ENCODE data around the gene TIGAR. TPM values are rescaled to one million over a fixed set of nuclear protein-coding genes. Genes with fewer than 3 reads are reported as not detected.

Gene TIGAR
- total RNA-seq, 1 experiment from 2014 or later = 27.5 TPM

- no peak overlapping the region for H3K14ac ChIP-seq (ENCODE audit: insufficient read depth, low read length)
- no peaks in the 10 kb centered on the region for H3K9me3 ChIP-seq (ENCODE audit: control insufficient read depth, low read depth, low read length)
- no peak overlapping the region for H3K56ac ChIP-seq (ENCODE audit: insufficient read length, low read depth, low read length)
- no peak overlapping the region for H2AFZ ChIP-seq (ENCODE audit: low read length)
- no peak overlapping the region for H2BK15ac ChIP-seq (ENCODE audit: low read depth, low read length)
- H2BK12ac ChIP-seq (ENCODE audit: insufficient read length, low read depth, low read length) = no peak overlapping the region
- no peak overlapping the region for H4K91ac ChIP-seq (ENCODE audit: insufficient read length, low read depth, low read length)
- peaks cover 2 to 3% of the 10 kb centered on the region in 2 experiments; a peak in 1 of 5 replicates for H3K9me3 Mint-ChIP-seq
- no peak overlapping the region for H3K23ac ChIP-seq (ENCODE audit: insufficient read length, low read depth, low read length)
- peaks cover 4% of the 10 kb centered on the region for H4K20me1 ChIP-seq (ENCODE audit: control insufficient read depth, insufficient read depth, insufficient read length)
- DNase-seq = peak; percentile 96
- H3K9ac ChIP-seq (ENCODE audit: extremely low read depth, insufficient read length, low read length) = no peak overlapping the region
- TF ChIP-seq, protein P1, sequence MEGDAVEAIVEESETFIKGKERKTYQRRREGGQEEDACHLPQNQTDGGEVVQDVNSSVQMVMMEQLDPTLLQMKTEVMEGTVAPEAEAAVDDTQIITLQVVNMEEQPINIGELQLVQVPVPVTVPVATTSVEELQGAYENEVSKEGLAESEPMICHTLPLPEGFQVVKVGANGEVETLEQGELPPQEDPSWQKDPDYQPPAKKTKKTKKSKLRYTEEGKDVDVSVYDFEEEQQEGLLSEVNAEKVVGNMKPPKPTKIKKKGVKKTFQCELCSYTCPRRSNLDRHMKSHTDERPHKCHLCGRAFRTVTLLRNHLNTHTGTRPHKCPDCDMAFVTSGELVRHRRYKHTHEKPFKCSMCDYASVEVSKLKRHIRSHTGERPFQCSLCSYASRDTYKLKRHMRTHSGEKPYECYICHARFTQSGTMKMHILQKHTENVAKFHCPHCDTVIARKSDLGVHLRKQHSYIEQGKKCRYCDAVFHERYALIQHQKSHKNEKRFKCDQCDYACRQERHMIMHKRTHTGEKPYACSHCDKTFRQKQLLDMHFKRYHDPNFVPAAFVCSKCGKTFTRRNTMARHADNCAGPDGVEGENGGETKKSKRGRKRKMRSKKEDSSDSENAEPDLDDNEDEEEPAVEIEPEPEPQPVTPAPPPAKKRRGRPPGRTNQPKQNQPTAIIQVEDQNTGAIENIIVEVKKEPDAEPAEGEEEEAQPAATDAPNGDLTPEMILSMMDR (conservative IDR thresholded peaks at IDR 0.05) = peak; percentile 92
- H3K27me3 ChIP-seq (ENCODE audit: insufficient read depth, low read length) = no peaks in the 10 kb centered on the region; the same call in 1 of the 2 replicates
- H3K27me3 Mint-ChIP-seq (ENCODE audit: low read depth) = peaks cover 31% of the 10 kb centered on the region
- peak overlapping the region; percentile 77 for H3K4me2 ChIP-seq (ENCODE audit: insufficient read depth, insufficient read length, low read length)
- H3K23me2 ChIP-seq (ENCODE audit: insufficient read length, low read depth, low read length, poor library complexity, severe bottlenecking) = peaks cover 32% of the 10 kb centered on the region
- WGBS (ENCODE audit: extremely low coverage, insufficient read length, low lambda C conversion rate) = no CpG with 5 or more reads among the region's 10 CpGs
- peaks cover 20% of the 10 kb centered on the region for H3K79me2 ChIP-seq (ENCODE audit: insufficient read depth, low read length)
- H3K27ac Mint-ChIP-seq = peak overlapping the region; percentile 20 to 98 (median 90); a peak in 6 of 7 replicates
- H3K4me3 Mint-ChIP-seq = peak overlapping the region; percentile 88 to 98
- no peak overlapping the region for H3K18ac ChIP-seq (ENCODE audit: insufficient read length, low read depth, low read length)
- H3K4ac ChIP-seq (ENCODE audit: low read depth, low read length) = no peak overlapping the region
- peaks cover 56 to 60% (median 59%) of the 10 kb centered on the region in 3 experiments for H3K36me3 Mint-ChIP-seq (ENCODE audit: insufficient read depth in 1 of 3, low read depth in 3 of 3)
- H3K4me1 Mint-ChIP-seq = peaks cover 38 to 48% of the 10 kb centered on the region in 2 experiments
- no peak overlapping the region for H2BK120ac ChIP-seq (ENCODE audit: low read depth, low read length, poor library complexity, severe bottlenecking)
- no peak overlapping the region for H4K8ac ChIP-seq (replicated peaks; ENCODE audit: insufficient read length, low read depth, low read length)
- no peak overlapping the region for H3T11ph ChIP-seq (ENCODE audit: low read length)
- H2BK20ac ChIP-seq (ENCODE audit: low read depth, low read length, poor library complexity, severe bottlenecking) = no peak overlapping the region
- no peak overlapping the region for H2BK5ac ChIP-seq (ENCODE audit: insufficient read length, low read length)
- H3K79me1 ChIP-seq (ENCODE audit: insufficient read depth, low read depth, low read length, poor library complexity, severe bottlenecking) = peaks cover 2% of the 10 kb centered on the region
- H2AK5ac ChIP-seq (ENCODE audit: insufficient read length, low read length) = no peak overlapping the region
- peaks cover 9% of the 10 kb centered on the region for H3K4me1 ChIP-seq (ENCODE audit: insufficient read depth, low read length)
- no peak overlapping the region for H4K5ac ChIP-seq (ENCODE audit: insufficient read length, low read depth, low read length)
- H3K27ac ChIP-seq (ENCODE audit: insufficient read length, low read depth, low read length) = no peak overlapping the region
Observed at GRCh38 chr12:4276524-4277204, 44.3 kb upstream of the TIGAR start.
